ENCODE measurements around the gene MYL12A. TPM values are rescaled to one million over a fixed set of nuclear protein-coding genes. Genes with fewer than 3 reads are reported as not detected.

The MYL12A gene
- total and polyA plus RNA-seq, 2 of the 13 experiments (the other 11 are each of a cell fraction or from before 2014, with no cell fraction given) = 261 to 277 TPM

DNA sequence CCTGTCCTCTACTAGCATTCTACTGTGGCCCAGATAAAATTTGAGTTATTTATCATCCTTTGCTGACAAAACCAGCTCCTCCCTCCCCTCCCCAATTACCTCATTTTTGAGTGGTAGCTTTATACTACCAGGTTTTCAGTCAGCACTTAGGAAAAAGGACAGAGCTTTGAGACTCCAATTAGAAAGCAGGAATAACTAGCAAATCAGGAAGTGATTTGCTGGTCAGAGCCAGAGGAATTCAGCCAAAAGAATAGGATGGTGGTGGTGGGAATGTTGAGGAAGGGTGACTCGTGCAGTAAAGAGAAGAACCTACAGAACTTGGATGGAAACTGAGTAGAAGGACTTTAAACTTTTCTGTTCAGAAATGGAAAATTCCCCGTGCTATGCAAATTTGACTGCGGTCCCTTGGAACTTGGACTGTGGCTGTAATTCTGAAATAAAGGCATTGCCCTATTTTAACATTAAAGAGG lies 18.0 kb downstream of the MYL12A start (continued):
- TF ChIP-seq, protein P1, sequence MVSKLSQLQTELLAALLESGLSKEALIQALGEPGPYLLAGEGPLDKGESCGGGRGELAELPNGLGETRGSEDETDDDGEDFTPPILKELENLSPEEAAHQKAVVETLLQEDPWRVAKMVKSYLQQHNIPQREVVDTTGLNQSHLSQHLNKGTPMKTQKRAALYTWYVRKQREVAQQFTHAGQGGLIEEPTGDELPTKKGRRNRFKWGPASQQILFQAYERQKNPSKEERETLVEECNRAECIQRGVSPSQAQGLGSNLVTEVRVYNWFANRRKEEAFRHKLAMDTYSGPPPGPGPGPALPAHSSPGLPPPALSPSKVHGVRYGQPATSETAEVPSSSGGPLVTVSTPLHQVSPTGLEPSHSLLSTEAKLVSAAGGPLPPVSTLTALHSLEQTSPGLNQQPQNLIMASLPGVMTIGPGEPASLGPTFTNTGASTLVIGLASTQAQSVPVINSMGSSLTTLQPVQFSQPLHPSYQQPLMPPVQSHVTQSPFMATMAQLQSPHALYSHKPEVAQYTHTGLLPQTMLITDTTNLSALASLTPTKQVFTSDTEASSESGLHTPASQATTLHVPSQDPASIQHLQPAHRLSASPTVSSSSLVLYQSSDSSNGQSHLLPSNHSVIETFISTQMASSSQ (IDR thresholded peaks at IDR 0.05; ENCODE audit: low read depth) = no peak
- TF ChIP-seq, protein P1 (CRISPR knock-in tag; IDR thresholded peaks at IDR 0.05; ENCODE audit: borderline replicate concordance) = no peak

DNA sequence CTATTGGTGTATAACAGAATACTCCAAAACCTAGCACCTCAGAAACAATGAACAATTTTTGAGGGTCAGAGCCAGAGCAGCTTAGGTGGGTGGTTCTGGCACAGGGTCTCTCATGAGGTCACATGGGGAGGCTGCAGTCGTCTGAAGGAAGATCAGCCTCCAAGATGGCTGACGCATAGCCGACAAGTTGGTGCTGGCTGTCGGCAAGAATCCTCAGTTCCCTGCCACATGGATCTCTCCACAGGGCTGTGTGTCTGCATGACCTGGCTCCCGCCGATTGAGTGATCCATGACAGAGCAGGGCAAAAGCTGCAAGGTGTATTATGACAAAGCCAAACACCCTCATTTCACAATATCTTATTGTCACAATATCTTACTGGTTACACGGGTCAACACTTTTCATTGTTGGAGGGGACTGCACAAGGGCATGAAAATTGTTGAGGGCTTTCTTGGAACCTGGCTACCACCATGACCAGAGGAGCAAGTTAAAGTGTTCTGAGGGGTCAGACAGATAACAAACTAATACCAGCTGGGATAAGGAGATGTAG lies 18.5 kb downstream of the MYL12A start:
- in situ Hi-C loops (cut with HindIII; ENCODE audit: extremely low pct_ligation_motif_present, low pct_unique_long_range_greater_than_20kb) = no loop called here
- H3K79me2 ChIP-seq (ENCODE audit: insufficient read depth, low read length) = peaks cover 92% of the 10 kb centered on the region
- H3K27me3 ChIP-seq (ENCODE audit: control insufficient read depth in 1 of 2, insufficient read depth in 2 of 2, low read length in 2 of 2) = no peaks in the 10 kb centered on the region; a peak in 1 of 5 replicates
- no peak overlapping the region for H2AFZ ChIP-seq (ENCODE audit: low read length)
- peak overlapping the region; percentile 65 for H3K27ac ChIP-seq (ENCODE audit: extremely low read length, insufficient read depth, low read length)
- no peaks in the 10 kb centered on the region for H3K9me3 ChIP-seq (ENCODE audit: low read length)
- H3K4me2 ChIP-seq (ENCODE audit: low read depth, low read length) = peak overlapping the region; percentile 91
- ATAC-seq = no peak
- peak overlapping the region in 2 of 3 experiments; percentile 90 to 96; a peak in 2 of 6 replicates for H3K4me3 ChIP-seq (replicated peaks in 1 of 3; ENCODE audit: insufficient read depth in 1 of 3, low read depth in 2 of 3, low read length in 3 of 3)
- intact Hi-C loops (cut with micrococcal nuclease; ENCODE audit: unreplicated experiment) = no loop called here
- H3K9ac ChIP-seq (ENCODE audit: insufficient read depth, low read depth, low read length) = peak overlapping the region; percentile 33; the same call in 1 of the 2 replicates
- BruUV-seq (replicated peaks) = no TSS peak
- H3K36me3 ChIP-seq (replicated peaks in 1 of 2; ENCODE audit: control insufficient read depth in 1 of 2, insufficient read depth in 2 of 2, low read length in 2 of 2) = no peaks in the 10 kb centered on the region
- H3K4me1 ChIP-seq (ENCODE audit: insufficient read depth, low read length) = peaks cover 64% of the 10 kb centered on the region
- 45% methylated on average over 7 of the region's 7 CpGs for whole genome bisulfite sequencing (ENCODE audit: low lambda C conversion rate)
- CTCF ChIA-PET (ENCODE audit: low intra/inter-chr PET ratio, low total read pairs) = no interaction called here
- FAIRE-seq = no peak
- DNase-seq (ENCODE audit: low spot score) = no peak
- POLR2A ChIA-PET = no interaction called here
- H4K20me1 ChIP-seq (ENCODE audit: insufficient read depth, low read length) = peaks cover 78% of the 10 kb centered on the region
- TF ChIP-seq SOX13 (IDR thresholded peaks at IDR 0.05) = no peak
- TF ChIP-seq SOX13 (CRISPR knock-in tag; conservative IDR thresholded peaks at IDR 0.05 in 1 of 2, IDR thresholded peaks at IDR 0.05 in 1 of 2) = peak in 1 of 2 experiments; percentile 62; a peak in 2 of 4 replicates
- TF ChIP-seq ZBTB33 (CRISPR knock-in tag; IDR thresholded peaks at IDR 0.05) = no peak
- no peak for TF ChIP-seq ELK4 (CRISPR knock-in tag; IDR thresholded peaks at IDR 0.05; ENCODE audit: borderline replicate concordance)
- TF ChIP-seq ZNF597 (CRISPR knock-in tag; IDR thresholded peaks at IDR 0.05) = no peak
- TF ChIP-seq SRF (IDR thresholded peaks at IDR 0.05; ENCODE audit: low read depth, low read length) = no peak
- no peak for TF ChIP-seq ZNF672 (CRISPR knock-in tag; IDR thresholded peaks at IDR 0.05)
- TF ChIP-seq POLR2AphosphoS2 (IDR thresholded peaks at IDR 0.05; ENCODE audit: low read depth, low read length) = peak; percentile 69; the same call in 1 of the 2 replicates
- TF ChIP-seq ZNF720 (CRISPR knock-in tag; IDR thresholded peaks at IDR 0.05) = no peak
- TF ChIP-seq SOX6 (IDR thresholded peaks at IDR 0.05) = no peak
- TF ChIP-seq SOX6 (CRISPR knock-in tag; IDR thresholded peaks at IDR 0.05) = peak; percentile 49; the same call in 1 of the 2 replicates
- TF ChIP-seq THAP11 (CRISPR knock-in tag; IDR thresholded peaks at IDR 0.05) = no peak
- TF ChIP-seq FLYWCH1 (CRISPR knock-in tag; IDR thresholded peaks at IDR 0.05) = no peak
